H9 (cell line): ENCODE data around the gene FARS2. TPM values are rescaled to one million over a fixed set of nuclear protein-coding genes. Genes with fewer than 3 reads are reported as not detected.

Experiments
- DNase-seq: peaks from one replicate; pipeline ENCODE4 v3.0.0-alpha.2; 2017
- H2AFZ ChIP-seq: one replicate; pipeline ENCODE4 v1.6.1; 2013; ENCODE audit warnings: mild to moderate bottlenecking, low read length, control low read depth, moderate library complexity
- H2AK5ac ChIP-seq: 2 replicates; pipeline ENCODE4 v1.6.1; 2013; ENCODE audit warnings: low read length, control low read depth, mixed read lengths; ENCODE audit not compliant: insufficient read length
- H2BK120ac ChIP-seq: one replicate; pipeline ENCODE4 v1.6.1; 2013; ENCODE audit warnings: low read depth, mild to moderate bottlenecking, low read length, control low read depth, inconsistent platforms; ENCODE audit not compliant: poor library complexity, severe bottlenecking
- H2BK12ac ChIP-seq: 2 replicates; pipeline ENCODE4 v1.6.1; 2013; ENCODE audit warnings: low read length, control low read depth, mixed read lengths, low read depth; ENCODE audit not compliant: insufficient read length
- H2BK15ac ChIP-seq: 2 replicates; pipeline ENCODE4 v1.6.1; 2013; ENCODE audit warnings: low read depth, low read length, control low read depth
- H2BK20ac ChIP-seq: one replicate; pipeline ENCODE4 v1.6.1; 2013; ENCODE audit warnings: low read depth, mild to moderate bottlenecking, low read length, control low read depth, inconsistent platforms; ENCODE audit not compliant: poor library complexity, severe bottlenecking
- H2BK5ac ChIP-seq: 2 replicates; pipeline ENCODE4 v1.6.1; 2013; ENCODE audit warnings: low read length, control low read depth, mixed read lengths; ENCODE audit not compliant: insufficient read length
- H3K14ac ChIP-seq: 2 replicates; pipeline ENCODE4 v1.6.1; 2013; ENCODE audit warnings: low read length, control low read depth; ENCODE audit not compliant: insufficient read depth
- H3K18ac ChIP-seq: 2 replicates; pipeline ENCODE4 v1.6.1; 2013; ENCODE audit warnings: low read depth, mild to moderate bottlenecking, mixed read lengths, low read length, control low read depth; ENCODE audit not compliant: insufficient read length
- H3K23ac ChIP-seq: 2 replicates; pipeline ENCODE4 v1.6.1; 2013; ENCODE audit warnings: low read length, control low read depth, mixed read lengths, low read depth; ENCODE audit not compliant: insufficient read length
- H3K23me2 ChIP-seq: 2 replicates; pipeline ENCODE4 v1.6.1; 2013; ENCODE audit warnings: low read depth, mild to moderate bottlenecking, mixed read lengths, low read length, control low read depth; ENCODE audit not compliant: insufficient read length, poor library complexity, severe bottlenecking
- H3K27ac ChIP-seq: 2 replicates; pipeline ENCODE4 v1.5.1; 2013; ENCODE audit warnings: low read length, control low read depth, mixed read lengths, low read depth; ENCODE audit not compliant: insufficient read length
- H3K27me3 ChIP-seq: 2 replicates; pipeline ENCODE4 v1.6.1; 2013; ENCODE audit warnings: low read length, control low read depth, inconsistent platforms; ENCODE audit not compliant: insufficient read depth
- H3K4ac ChIP-seq: 2 replicates; pipeline ENCODE4 v1.6.1; 2013; ENCODE audit warnings: low read depth, mild to moderate bottlenecking, control low read depth, inconsistent platforms, low read length, moderate library complexity
- H3K4me1 ChIP-seq: 2 replicates; pipeline ENCODE4 v1.6.1; 2013; ENCODE audit warnings: low read length, control low read depth, inconsistent platforms; ENCODE audit not compliant: insufficient read depth
- H3K4me2 ChIP-seq: 2 replicates; pipeline ENCODE4 v1.6.1; 2013; ENCODE audit warnings: low read length, control low read depth, mixed read lengths; ENCODE audit not compliant: insufficient read length, insufficient read depth
- H3K56ac ChIP-seq: 2 replicates; pipeline ENCODE4 v1.6.1; 2013; ENCODE audit warnings: low read depth, mild to moderate bottlenecking, mixed read lengths, low read length, control low read depth; ENCODE audit not compliant: insufficient read length
- H3K79me1 ChIP-seq: 2 replicates; pipeline ENCODE4 v1.6.1; 2013; ENCODE audit warnings: low read depth, mild to moderate bottlenecking, moderate library complexity, low read length, control low read depth, inconsistent platforms; ENCODE audit not compliant: insufficient read depth, poor library complexity, severe bottlenecking
- H3K79me2 ChIP-seq: 2 replicates; pipeline ENCODE4 v1.6.1; 2013; ENCODE audit warnings: low read length, control low read depth, inconsistent platforms; ENCODE audit not compliant: insufficient read depth
- H3K9ac ChIP-seq: 2 replicates; pipeline ENCODE4 v1.6.1; 2013; ENCODE audit warnings: low read length, control low read depth, mixed read lengths; ENCODE audit not compliant: insufficient read length; ENCODE audit errors: extremely low read depth
- H3K9me3 ChIP-seq: one replicate; pipeline ENCODE4 v1.6.1; 2013; ENCODE audit warnings: low read depth, low read length, inconsistent platforms; ENCODE audit not compliant: control insufficient read depth
- H3T11ph ChIP-seq: one replicate; pipeline ENCODE4 v1.6.1; 2013; ENCODE audit warnings: mild to moderate bottlenecking, low read length, control low read depth, inconsistent platforms
- H4K20me1 ChIP-seq: one replicate; pipeline ENCODE4 v1.6.1; 2013; ENCODE audit not compliant: control insufficient read depth, insufficient read length, insufficient read depth
- H4K5ac ChIP-seq: 2 replicates; pipeline ENCODE4 v1.6.1; 2013; ENCODE audit warnings: low read depth, mild to moderate bottlenecking, mixed read lengths, low read length, control low read depth; ENCODE audit not compliant: insufficient read length
- H4K8ac ChIP-seq: replicated peaks from 2 replicates; pipeline ENCODE4 v1.6.1; 2013; ENCODE audit warnings: low read length, control low read depth, mixed read lengths, low read depth; ENCODE audit not compliant: insufficient read length
- H4K91ac ChIP-seq: 2 replicates; pipeline ENCODE4 v1.6.1; 2013; ENCODE audit warnings: low read depth, mild to moderate bottlenecking, moderate library complexity, mixed read lengths, low read length, control low read depth; ENCODE audit not compliant: insufficient read length
- H3K27ac Mint-ChIP-seq, 3 experiments: 2 replicates in 2 of 3; 3 replicates in 1 of 3; pipeline ENCODE4 v1.8.0; 2020 to 2021; ENCODE audit warnings: mixed read lengths in 3 of 3, mild to moderate bottlenecking in 1 of 3, moderate library complexity in 1 of 3
- H3K27me3 Mint-ChIP-seq: 2 replicates; pipeline ENCODE4 v1.8.0; 2021; ENCODE audit warnings: low read depth, mild to moderate bottlenecking, moderate library complexity, mixed read lengths
- H3K36me3 Mint-ChIP-seq, 3 experiments: 2 replicates in 2 of 3; 3 replicates in 1 of 3; pipeline ENCODE4 v1.8.0; 2020 to 2021; ENCODE audit warnings: low read depth in 3 of 3, mixed read lengths in 3 of 3; ENCODE audit not compliant: insufficient read depth in 1 of 3
- H3K4me1 Mint-ChIP-seq, 2 experiments: 2 replicates each; pipeline ENCODE4 v1.8.0; 2020; ENCODE audit warnings: mixed read lengths in 2 of 2
- H3K4me3 Mint-ChIP-seq, 2 experiments: 2 replicates in 1 of 2; 3 replicates in 1 of 2; pipeline ENCODE4 v1.8.0; 2020 to 2021; ENCODE audit warnings: mild to moderate bottlenecking in 2 of 2, mixed read lengths in 2 of 2, moderate library complexity in 1 of 2
- H3K9me3 Mint-ChIP-seq, 2 experiments: 2 replicates in 1 of 2; 3 replicates in 1 of 2; pipeline ENCODE4 v1.8.0; 2020; ENCODE audit warnings: mild to moderate bottlenecking in 2 of 2, mixed read lengths in 2 of 2, moderate library complexity in 1 of 2
- CTCF ChIP-seq: fragments of 200-600 bp; sonication (generic); conservative IDR thresholded peaks from 3 replicates; pipeline ENCODE4 v1.8.0; 2021; ENCODE audit warnings: antibody characterized with exemption, mild to moderate bottlenecking
- WGBS: extraction: QIAGEN DNeasy Blood & Tissue Kit; methylation state at CpG from one replicate; pipeline ENCODE4 v1.1.7; 2013; ENCODE audit warnings: missing lambda C conversion rate, low lambda C conversion rate, mixed read lengths; ENCODE audit not compliant: insufficient read length; ENCODE audit errors: extremely low coverage; 5-methylcytosine and 5-hydroxymethylcytosine counted together
- total RNA-seq: library from RNA; stranded (reverse); gene quantifications from 2 replicates; pipeline ENCODE4 v1.2.1, GENCODE V29; 2021

Gene FARS2
- total RNA-seq, 1 experiment from 2014 or later = 8.5 TPM

- DNase-seq = no peak
- H3K9me3 ChIP-seq = no peaks in the 10 kb centered on the region
- no peak overlapping the region for H2BK120ac ChIP-seq
- Mint-ChIP-seq H3K27ac (no peak overlapping the region), H3K4me1 (peaks cover 9 to 10% of the 10 kb centered on the region in 2 experiments), H3K36me3 (no peaks in the 10 kb centered on the region), H3K4me3 (no peak overlapping the region), H3K9me3 (peaks cover 0 to 3% of the 10 kb centered on the region in 2 experiments; a peak in 1 of 5 replicates), H3K27me3 (no peaks in the 10 kb centered on the region)
- no peak overlapping the region for H2AFZ ChIP-seq
- no CpG with 5 or more reads among the region's 4 CpGs for WGBS
- H4K20me1 ChIP-seq = no peaks in the 10 kb centered on the region
- no peak overlapping the region for H3K4ac ChIP-seq
- H2BK20ac ChIP-seq = no peak overlapping the region
- H3K4me2 ChIP-seq = no peak overlapping the region
- H3K23me2 ChIP-seq = no peaks in the 10 kb centered on the region
- H3K79me2 ChIP-seq = no peaks in the 10 kb centered on the region
- no peaks in the 10 kb centered on the region for H3K4me1 ChIP-seq
- H4K5ac ChIP-seq = no peak overlapping the region
- H2BK12ac ChIP-seq = no peak overlapping the region
- no peak overlapping the region for H4K8ac ChIP-seq
- no peak overlapping the region for H2AK5ac ChIP-seq
- H4K91ac ChIP-seq = no peak overlapping the region
- H3K18ac ChIP-seq = no peak overlapping the region
- no peaks in the 10 kb centered on the region for H3K79me1 ChIP-seq
- H3K9ac ChIP-seq = no peak overlapping the region
- H3K27me3 ChIP-seq = no peaks in the 10 kb centered on the region
- H3K14ac ChIP-seq = no peak overlapping the region
- no peak overlapping the region for H3T11ph ChIP-seq
- H3K23ac ChIP-seq = no peak overlapping the region
- H3K56ac ChIP-seq = no peak overlapping the region
- TF ChIP-seq CTCF = no peak
- no peak overlapping the region for H2BK15ac ChIP-seq
- H2BK5ac ChIP-seq = no peak overlapping the region
- no peak overlapping the region for H3K27ac ChIP-seq
Observed at GRCh38 chr6:5634525-5634924, 373.2 kb downstream of the FARS2 start.
